Measurements from ENCODE around the gene COL24A1.

GRCh38 chr1:85806236-85806965 lies 350.2 kb downstream of the COL24A1 start:
- TF ChIP-seq CTCF (conservative IDR thresholded peaks at IDR 0.05; ENCODE audit: low read depth, low read length), result no peak
- no peak for TF ChIP-seq EZH2phosphoT487 (IDR thresholded peaks at IDR 0.05; ENCODE audit: borderline replicate concordance, low read length)
- TF ChIP-seq EZH2 (IDR thresholded peaks at IDR 0.05; ENCODE audit: low read length, unreplicated experiment), result no peak
